Medulla oblongata (tissue), 1 donor: ENCODE results near the gene LTV1.
A peak's percentile ranks its signal among the peaks of the same experiment; 100 is the strongest.

Source experiments
- DNase-seq: peaks from one replicate; pipeline ENCODE4 v3.0.0-alpha.2; 2015; ENCODE audit errors: extremely low spot score

LTV1 gene

DNA sequence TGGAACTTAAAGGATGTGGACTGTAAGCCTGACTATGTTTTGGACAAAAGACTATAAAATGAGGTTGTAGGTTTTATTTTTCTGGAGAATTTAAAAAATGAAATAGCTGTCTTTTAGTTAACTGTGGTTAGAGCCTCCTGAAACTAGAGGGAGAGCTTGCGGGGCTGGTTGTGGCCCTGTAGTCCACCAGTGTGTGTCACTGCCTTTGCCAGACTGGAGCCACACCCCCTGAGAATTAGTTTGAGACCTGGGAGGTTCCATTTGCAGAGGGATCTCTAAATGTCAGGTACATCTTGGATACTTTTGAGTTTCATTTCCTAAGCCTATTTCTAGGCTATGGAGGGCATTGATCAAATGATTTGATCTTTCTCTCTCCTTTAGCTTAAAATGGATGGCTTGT is 42.0 kb downstream of the LTV1 start:
- DNase-seq = no peak

DNA sequence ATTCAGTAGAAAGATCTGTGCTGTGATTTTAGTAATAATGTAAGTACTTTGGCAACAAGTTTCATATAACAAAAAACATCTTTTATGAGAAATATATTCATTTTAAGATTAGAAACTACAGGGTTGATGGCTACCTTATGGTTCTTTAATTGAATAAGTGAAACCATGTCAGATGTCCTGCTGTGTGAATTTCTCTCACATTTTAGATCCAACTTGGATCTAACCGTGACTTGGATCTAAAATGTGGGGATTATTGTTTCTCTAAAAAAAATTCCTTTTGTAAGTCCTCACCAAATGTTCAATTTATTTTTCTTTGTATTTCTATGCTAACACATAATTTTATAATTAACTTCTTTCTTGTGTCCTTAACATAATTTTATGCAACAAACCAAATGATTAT is 51.5 kb downstream of the LTV1 start:
- no peak for DNase-seq

DNA sequence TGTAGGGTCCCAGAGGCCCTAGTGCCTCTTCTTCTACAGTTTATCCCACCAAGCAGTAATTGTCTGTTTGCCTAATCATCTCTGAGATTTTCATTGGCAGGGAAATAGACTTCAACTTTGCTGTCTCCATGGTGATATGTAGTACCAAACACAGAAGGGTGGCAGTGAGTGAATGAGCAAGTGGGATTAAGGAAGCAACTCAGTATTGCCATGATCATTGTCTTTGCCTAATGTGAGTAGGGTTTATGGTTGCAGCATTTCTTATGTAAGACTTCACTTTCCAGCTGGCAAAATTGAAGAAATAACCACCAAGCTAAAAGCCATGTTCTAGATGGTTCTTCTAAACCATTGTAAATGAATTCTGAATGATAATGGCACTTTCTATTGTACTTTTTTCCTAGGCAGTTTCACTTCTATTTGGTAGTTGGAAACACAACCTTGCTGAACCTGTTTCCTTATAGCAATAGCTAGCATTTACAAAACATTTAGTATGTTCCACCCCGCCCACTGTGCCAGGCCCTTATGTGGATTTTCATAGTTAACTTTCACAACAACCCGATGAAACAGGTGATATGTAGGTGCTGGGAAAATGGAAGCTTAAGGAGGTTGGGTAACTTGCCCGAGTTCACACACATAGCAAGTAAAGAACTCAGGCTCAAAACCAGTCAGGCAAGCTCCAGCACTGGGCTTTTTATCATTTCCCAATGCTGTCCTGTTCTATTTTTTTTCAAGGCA is 53.2 kb downstream of the LTV1 start:
- no peak for DNase-seq

DNA sequence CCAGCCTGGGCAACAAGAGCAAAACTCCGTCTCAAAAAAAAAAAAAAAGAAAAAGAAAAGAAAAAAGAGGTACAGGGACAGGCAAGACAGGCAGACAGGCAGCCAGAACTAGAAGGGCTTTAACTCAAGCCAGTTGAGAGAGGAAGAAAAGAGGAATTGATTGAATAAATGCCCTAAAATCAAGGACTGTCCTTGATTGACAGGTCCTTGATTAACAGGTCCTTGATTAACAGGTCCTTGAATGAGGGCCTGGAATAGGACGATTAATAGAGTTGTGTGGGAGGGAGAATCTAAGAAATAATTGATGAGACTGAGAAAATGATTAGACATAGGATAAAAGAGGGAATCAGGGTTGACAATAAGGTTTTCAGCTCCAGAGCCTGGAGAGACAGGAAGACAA is 57.2 kb downstream of the LTV1 start:
- no peak for DNase-seq

DNA sequence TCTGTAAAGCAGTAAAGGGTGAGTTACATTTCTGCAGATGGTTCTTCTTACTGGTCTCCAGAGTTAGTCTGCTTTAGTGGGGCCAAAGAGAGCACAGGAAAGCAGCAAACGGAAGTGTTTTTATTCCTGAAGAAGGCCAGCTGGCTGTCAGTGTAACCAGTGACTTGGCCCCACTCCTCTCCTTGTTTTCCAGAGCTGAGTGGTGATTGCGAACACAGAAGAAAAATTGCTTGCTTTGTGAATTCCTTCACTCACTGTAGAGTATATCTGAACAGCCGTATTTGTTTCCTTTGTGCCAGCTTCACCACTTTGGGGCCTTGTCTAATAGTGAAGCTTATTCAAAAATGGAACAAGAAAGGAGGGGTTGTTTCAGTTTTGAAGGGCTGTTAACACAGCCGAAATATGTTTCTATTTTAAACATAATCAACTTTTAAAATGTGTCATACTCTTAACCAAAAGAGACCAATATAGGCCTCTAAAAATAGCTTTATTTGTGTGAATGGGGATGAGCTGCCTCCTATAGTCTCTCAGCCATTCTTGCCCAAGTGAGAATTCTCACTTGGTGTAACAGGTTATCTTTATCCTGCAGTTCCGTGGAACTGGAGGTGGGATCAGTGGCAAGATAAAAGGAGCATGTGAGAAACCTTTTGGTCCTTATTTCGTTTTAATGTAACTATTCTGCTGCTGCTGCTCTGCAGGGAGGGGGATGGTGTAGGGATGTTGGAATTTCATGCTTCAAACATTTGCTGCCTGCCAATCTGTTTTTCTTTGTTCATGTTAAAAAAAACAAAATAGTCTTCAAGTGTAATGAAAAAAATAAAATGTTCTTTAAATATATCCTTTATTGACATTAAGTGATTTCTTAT is 59.0 kb downstream of the LTV1 start:
- DNase-seq = peak; percentile 33

DNA sequence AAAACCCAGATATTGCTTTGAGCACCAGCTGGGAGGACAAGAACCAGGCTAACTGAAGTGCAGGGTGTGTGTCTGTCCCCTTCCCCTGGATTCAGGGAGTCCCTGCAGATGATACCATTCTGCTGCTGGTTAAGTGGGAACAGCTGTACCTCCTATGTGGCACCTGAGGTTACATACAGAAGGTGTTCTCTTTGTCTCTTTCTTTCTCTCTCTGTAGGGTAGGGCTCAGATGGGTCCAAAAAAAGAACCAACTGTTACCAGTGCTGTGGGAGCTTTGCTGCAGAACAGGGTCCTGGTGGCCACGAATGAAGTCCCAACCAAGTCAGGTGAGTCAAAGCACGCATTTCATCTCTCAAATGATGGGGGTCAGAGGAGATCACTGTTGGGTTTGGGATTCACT is 59.7 kb downstream of the LTV1 start:
- DNase-seq = no peak

DNA sequence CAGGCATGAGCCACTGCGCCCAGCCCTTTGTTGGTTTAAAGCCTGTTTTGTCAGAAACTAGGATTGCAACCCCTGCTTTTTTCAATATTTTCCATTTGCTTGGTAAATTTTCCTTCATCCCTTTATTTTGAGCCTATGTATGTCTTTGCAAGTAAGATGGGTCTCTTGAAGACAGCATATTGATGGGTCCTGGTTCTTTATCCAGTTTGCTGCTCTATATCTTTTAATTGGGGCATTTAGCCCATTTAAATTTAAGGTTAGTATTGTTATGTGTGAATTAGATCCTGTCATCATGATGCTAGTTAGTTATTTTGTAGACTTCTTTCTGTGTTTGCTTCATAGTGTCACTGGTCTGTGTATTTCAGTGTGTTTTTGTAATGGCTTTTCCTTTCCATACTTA is 67.9 kb downstream of the LTV1 start:
- no peak for DNase-seq

DNA sequence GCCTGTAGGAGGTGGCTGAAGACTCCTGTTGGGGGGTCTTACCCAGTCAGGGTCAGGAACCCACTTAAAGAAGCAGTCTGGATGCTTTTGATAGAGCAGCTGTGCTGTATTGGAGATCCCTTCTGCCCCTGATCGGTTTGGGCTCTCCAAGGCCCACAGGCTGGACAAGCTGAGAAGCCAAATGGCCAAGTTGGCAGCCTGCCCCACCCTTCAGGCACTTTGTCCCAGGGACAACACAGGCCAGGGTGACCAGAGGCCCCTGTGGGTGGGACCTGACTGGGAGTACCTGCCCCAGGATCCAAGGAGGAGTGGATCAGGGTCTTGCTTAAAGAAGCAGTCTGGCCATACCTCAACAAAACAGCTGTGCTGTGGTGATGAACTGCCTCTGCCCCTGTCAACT is 69.5 kb downstream of the LTV1 start:
- no peak for DNase-seq
